ENCODE results near the gene TNN. TPM values are rescaled to one million over a fixed set of nuclear protein-coding genes. Genes with fewer than 3 reads are reported as not detected.

TNN gene
- total RNA-seq, 1 experiment from 2014 or later, result 0.11 TPM

- H3K23me2 ChIP-seq (ENCODE audit: insufficient read length, low read depth, low read length, poor library complexity, severe bottlenecking), result no peaks in the 10 kb centered on the region
- no peaks in the 10 kb centered on the region for H4K20me1 ChIP-seq (ENCODE audit: control insufficient read depth, insufficient read depth, insufficient read length)
- Mint-ChIP-seq H3K9me3 (peaks cover 14% of the 10 kb centered on the region in 2 experiments), H3K4me3 (no peak overlapping the region), H3K36me3 (ENCODE audit: insufficient read depth in 1 of 3, low read depth in 3 of 3) (peaks cover 0 to 3% (median 2%) of the 10 kb centered on the region in 3 experiments; a peak in 3 of 7 replicates), H3K27ac (no peak overlapping the region), H3K4me1 (no peaks in the 10 kb centered on the region), H3K27me3 (ENCODE audit: low read depth) (no peaks in the 10 kb centered on the region)
- H3K27ac ChIP-seq (ENCODE audit: insufficient read length, low read depth, low read length), result no peak overlapping the region
- no peaks in the 10 kb centered on the region for H3K9me3 ChIP-seq (ENCODE audit: control insufficient read depth, low read depth, low read length)
- H3K27me3 ChIP-seq (ENCODE audit: insufficient read depth, low read length), result no peaks in the 10 kb centered on the region
- H2BK12ac ChIP-seq (ENCODE audit: insufficient read length, low read depth, low read length), result no peak overlapping the region
- H3T11ph ChIP-seq (ENCODE audit: low read length), result no peak overlapping the region
- H3K4me2 ChIP-seq (ENCODE audit: insufficient read depth, insufficient read length, low read length), result no peak overlapping the region
- no CpG with 5 or more reads among the region's 2 CpGs for WGBS (ENCODE audit: extremely low coverage, insufficient read length, low lambda C conversion rate)
- H2AK5ac ChIP-seq (ENCODE audit: insufficient read length, low read length), result no peak overlapping the region
- H3K4me1 ChIP-seq (ENCODE audit: insufficient read depth, low read length), result no peaks in the 10 kb centered on the region
- no peaks in the 10 kb centered on the region for H3K79me2 ChIP-seq (ENCODE audit: insufficient read depth, low read length)
- no peak overlapping the region for H2BK120ac ChIP-seq (ENCODE audit: low read depth, low read length, poor library complexity, severe bottlenecking)
- H2BK15ac ChIP-seq (ENCODE audit: low read depth, low read length), result no peak overlapping the region
- no peak overlapping the region for H3K56ac ChIP-seq (ENCODE audit: insufficient read length, low read depth, low read length)
- H2BK20ac ChIP-seq (ENCODE audit: low read depth, low read length, poor library complexity, severe bottlenecking), result no peak overlapping the region
- no peak for DNase-seq
- H4K8ac ChIP-seq (replicated peaks; ENCODE audit: insufficient read length, low read depth, low read length), result no peak overlapping the region
- no peak overlapping the region for H3K4ac ChIP-seq (ENCODE audit: low read depth, low read length)
- no peaks in the 10 kb centered on the region for H3K79me1 ChIP-seq (ENCODE audit: insufficient read depth, low read depth, low read length, poor library complexity, severe bottlenecking)
- no peak overlapping the region for H3K18ac ChIP-seq (ENCODE audit: insufficient read length, low read depth, low read length)
- H3K9ac ChIP-seq (ENCODE audit: extremely low read depth, insufficient read length, low read length), result no peak overlapping the region
- TF ChIP-seq CTCF (conservative IDR thresholded peaks at IDR 0.05), result no peak
- no peak overlapping the region for H4K5ac ChIP-seq (ENCODE audit: insufficient read length, low read depth, low read length)
- no peak overlapping the region for H4K91ac ChIP-seq (ENCODE audit: insufficient read length, low read depth, low read length)
- H2AFZ ChIP-seq (ENCODE audit: low read length), result no peak overlapping the region
- H3K14ac ChIP-seq (ENCODE audit: insufficient read depth, low read length), result no peak overlapping the region
- H2BK5ac ChIP-seq (ENCODE audit: insufficient read length, low read length), result no peak overlapping the region
- no peak overlapping the region for H3K23ac ChIP-seq (ENCODE audit: insufficient read length, low read depth, low read length)
Measured at GRCh38 chr1:175114996-175115395, 47.4 kb downstream of the TNN start.
